HCT116 (cell line): ENCODE results near the gene PINK1. TPM values are rescaled to one million over a fixed set of nuclear protein-coding genes. Genes with fewer than 3 reads are reported as not detected.

Experiments
- ATAC-seq: fragments of 200-7000 bp; cut with Tn5 transposase; 2 replicates; pipeline ENCODE4 v1.9.1; 2020; ENCODE audit warnings: mild to moderate bottlenecking, moderate library complexity
- BruUV-seq: library from RNA; stranded (reverse); fragments of 400-500 nt; replicated peaks from 2 replicates; lab custom pipeline; 2021; lab: Mats Ljungman, UMichigan
- CTCF ChIA-PET: fragments of 300-600 bp; sonication (Branson Sonifier 250); formaldehyde crosslinking; loops from one replicate; lab custom pipeline; 2021; ENCODE audit warnings: antibody characterized with exemption; lab: Charles Lee
- POLR2A ChIA-PET: fragments of 300-600, 350-600 bp; sonication (Branson Sonifier 250); formaldehyde crosslinking; loops from one replicate; lab custom pipeline; 2021; ENCODE audit warnings: antibody characterized with exemption; lab: Charles Lee
- RAD21 ChIA-PET, 2 experiments: fragments of 300-600 bp; sonication (Branson Sonifier 250); formaldehyde crosslinking; loops; one replicate each; lab custom pipeline; 2023; ENCODE audit warnings: low total read pairs in 2 of 2; ENCODE audit not compliant: uncharacterized antibody in 2 of 2, unreplicated experiment in 2 of 2, low non-redundant PET in 1 of 2; lab: Charles Lee
- DNase-seq: peaks from one replicate; pipeline ENCODE4 v3.0.0-alpha.2; 2010; ENCODE audit warnings: low read depth, low spot score
- H2AFZ ChIP-seq: fragments of 200-600 bp; shearing (Covaris generic), sonication (generic); 2 replicates; pipeline ENCODE4 v1.6.1; 2017; ENCODE audit warnings: low read depth, mixed run types, mixed read lengths, antibody characterized with exemption, low read length; ENCODE audit not compliant: poor library complexity, severe bottlenecking
- H3K27ac ChIP-seq: 2 replicates; pipeline ENCODE4 v1.5.1; 2012; ENCODE audit warnings: low read depth, low read length
- H3K27me3 ChIP-seq: fragments of 200-600 bp; sonication (generic); 2 replicates; pipeline ENCODE4 v1.6.1; 2016; ENCODE audit warnings: mixed run types, low read length, mixed read lengths; ENCODE audit not compliant: insufficient read depth
- H3K36me3 ChIP-seq, 2 experiments: fragments of 200-500 bp in 1 of 2; fragments of 200-600 bp in 1 of 2; sonication (Bioruptor generic) in 1 of 2; sonication (generic) in 1 of 2; 2 replicates each; pipeline versions ENCODE4 v1.5.1 to v1.6.1; 2014 to 2016; ENCODE audit warnings: low read length in 2 of 2, inconsistent platforms in 1 of 2, mixed read lengths in 1 of 2, mixed run types in 1 of 2; ENCODE audit not compliant: insufficient read depth in 2 of 2, control insufficient read depth in 1 of 2
- H3K4me1 ChIP-seq, 2 experiments: fragments of 200-600 bp in 1 of 2; sonication (generic) in 1 of 2; 2 replicates each; pipeline versions ENCODE4 v1.5.1 to v1.6.1; 2012 to 2017; ENCODE audit warnings: low read length in 2 of 2, inconsistent platforms in 1 of 2, mild to moderate bottlenecking in 1 of 2, mixed read lengths in 1 of 2, mixed run types in 1 of 2, moderate library complexity in 1 of 2; ENCODE audit not compliant: insufficient read depth in 2 of 2, control insufficient read depth in 1 of 2
- H3K4me2 ChIP-seq: fragments of 200-600 bp; sonication (generic); 2 replicates; pipeline ENCODE4 v1.6.1; 2017; ENCODE audit warnings: mixed run types, low read length, mixed read lengths
- H3K4me3 ChIP-seq, 2 experiments: fragments of 200-600 bp in 1 of 2; sonication (generic) in 1 of 2; replicated peaks in 1 of 2; 2 replicates each; pipeline ENCODE4 v1.5.1; 2011 to 2016; ENCODE audit warnings: low read length in 2 of 2, control low read depth in 1 of 2, low read depth in 1 of 2, mild to moderate bottlenecking in 1 of 2, mixed read lengths in 1 of 2, mixed run types in 1 of 2
- H3K79me2 ChIP-seq: fragments of 200-600 bp; sonication (generic); 2 replicates; pipeline ENCODE4 v1.6.1; 2017; ENCODE audit warnings: mild to moderate bottlenecking, mixed run types, low read length, moderate library complexity, mixed read lengths; ENCODE audit not compliant: insufficient read depth
- H3K9ac ChIP-seq: fragments of 200-600 bp; sonication (generic); 2 replicates; pipeline ENCODE4 v1.6.1; 2016; ENCODE audit warnings: low read length, mixed read lengths
- H3K9me2 ChIP-seq: fragments of 200-600 bp; sonication (generic), shearing (Covaris generic); 2 replicates; pipeline ENCODE4 v1.6.1; 2017; ENCODE audit warnings: mixed run types, mild to moderate bottlenecking, moderate library complexity; ENCODE audit not compliant: insufficient read depth
- H3K9me3 ChIP-seq, 2 experiments: fragments of 200-500 bp in 1 of 2; fragments of 200-600 bp in 1 of 2; sonication (Bioruptor generic) in 1 of 2; sonication (generic) in 1 of 2; 2 replicates each; pipeline ENCODE4 v1.6.1; 2014 to 2017; ENCODE audit warnings: low read length in 2 of 2, mixed read lengths in 2 of 2, inconsistent platforms in 1 of 2, low read depth in 1 of 2, mild to moderate bottlenecking in 1 of 2, mixed run types in 1 of 2, moderate library complexity in 1 of 2; ENCODE audit not compliant: control insufficient read depth in 1 of 2, insufficient read depth in 1 of 2
- H4K20me1 ChIP-seq: fragments of 200-600 bp; sonication (generic), shearing (Covaris generic); 2 replicates; pipeline ENCODE4 v1.6.1; 2017; ENCODE audit warnings: mixed run types, mild to moderate bottlenecking, moderate library complexity; ENCODE audit not compliant: insufficient read depth
- ATF3 ChIP-seq: IDR thresholded peaks from 2 replicates; pipeline ENCODE4 v1.6.1; 2012
- CBX3 ChIP-seq: IDR thresholded peaks from 2 replicates; pipeline ENCODE4 v1.6.1; 2012; ENCODE audit warnings: low read depth
- CEBPB ChIP-seq: IDR thresholded peaks from 2 replicates; pipeline ENCODE4 v1.6.1; 2012; ENCODE audit warnings: low read depth
- CTCF ChIP-seq, 3 experiments: fragments of 200-600 bp in 1 of 3; sonication (generic) in 1 of 3; IDR thresholded peaks in 2 of 3; conservative IDR thresholded peaks in 1 of 3; 2 replicates each; pipeline ENCODE4 v1.5.1; 2012 to 2017; ENCODE audit warnings: low read depth in 2 of 3, low read length in 2 of 3, antibody characterized with exemption in 1 of 3, borderline replicate concordance in 1 of 3, control low read depth in 1 of 3, mild to moderate bottlenecking in 1 of 3, mixed read lengths in 1 of 3, mixed run types in 1 of 3, moderate library complexity in 1 of 3; ENCODE audit not compliant: insufficient read depth in 1 of 3
- ELF1 ChIP-seq: IDR thresholded peaks from 2 replicates; pipeline ENCODE4 v1.6.1; 2012; ENCODE audit warnings: low read depth, borderline replicate concordance
- EZH2 ChIP-seq: fragments of 200-600 bp; sonication (generic); IDR thresholded peaks from 2 replicates; pipeline ENCODE4 v1.6.1; 2017; ENCODE audit warnings: antibody characterized with exemption, mixed run types
- EZH2phosphoT487 ChIP-seq: fragments of 200-600 bp; IDR thresholded peaks from 2 replicates; pipeline ENCODE4 v1.6.1; 2018; ENCODE audit warnings: antibody characterized with exemption, borderline replicate concordance
- FOSL1 ChIP-seq: IDR thresholded peaks from 2 replicates; pipeline ENCODE4 v1.6.1; 2012; ENCODE audit warnings: low read depth
- JUND ChIP-seq: IDR thresholded peaks from 2 replicates; pipeline ENCODE4 v1.6.1; 2012
- POLR2A ChIP-seq: IDR thresholded peaks from 2 replicates; pipeline ENCODE4 v1.7.0; 2011; ENCODE audit warnings: borderline replicate concordance; ENCODE audit not compliant: insufficient read depth, insufficient read length; ENCODE audit errors: extremely low read depth
- RAD21 ChIP-seq: IDR thresholded peaks from 2 replicates; pipeline ENCODE4 v1.6.1; 2012; ENCODE audit warnings: low read depth, mild to moderate bottlenecking
- REST ChIP-seq: IDR thresholded peaks from 2 replicates; pipeline ENCODE4 v1.6.1; 2012; ENCODE audit warnings: low read depth
- SIN3A ChIP-seq: IDR thresholded peaks from 2 replicates; pipeline ENCODE4 v1.6.1; 2012; ENCODE audit warnings: low read depth
- SP1 ChIP-seq: IDR thresholded peaks from 2 replicates; pipeline ENCODE4 v1.6.1; 2012; ENCODE audit warnings: low read depth
- TCF7L2 ChIP-seq: IDR thresholded peaks from 2 replicates; pipeline ENCODE4 v1.7.0; 2011; ENCODE audit warnings: borderline replicate concordance, inconsistent platforms; ENCODE audit not compliant: insufficient read depth, insufficient read length; ENCODE audit errors: extremely low read depth
- YY1 ChIP-seq: IDR thresholded peaks from 2 replicates; pipeline ENCODE4 v1.6.1; 2011; ENCODE audit warnings: low read length, low read depth, moderate library complexity, mild to moderate bottlenecking; ENCODE audit not compliant: insufficient replicate concordance; ENCODE audit errors: extremely low read depth
- ZFX ChIP-seq: fragments of 450-650 bp; IDR thresholded peaks from 2 replicates; pipeline ENCODE4 v1.6.1; 2017
- ZNF274 ChIP-seq: fragments of 200-500 bp; sonication (Bioruptor generic); IDR thresholded peaks from 2 replicates; pipeline ENCODE4 v1.6.1; 2014; ENCODE audit warnings: mild to moderate bottlenecking, low read depth, low read length, inconsistent platforms
- intact Hi-C: fragments of 100-400 bp; cut with micrococcal nuclease; formaldehyde crosslinking; loops from 2 replicates; pipeline ENCODE4 v1.10.0; 2022
- total RNA-seq: library from RNA; stranded (reverse); gene quantifications from one replicate; pipeline ENCODE4 v1.2.1, GENCODE V29; 2021; ENCODE audit not compliant: unreplicated experiment
- TF ChIP-seq, protein P1 (sequence below): IDR thresholded peaks from 2 replicates; pipeline ENCODE4 v1.6.1; 2011; ENCODE audit warnings: mild to moderate bottlenecking, low read length, moderate library complexity; ENCODE audit not compliant: insufficient replicate concordance; ENCODE audit errors: extremely low read depth

The PINK1 gene
- total RNA-seq, 1 experiment from 2014 or later: 29.4 TPM

GRCh38 chr1:20691872-20692271 lies 58.6 kb downstream of the PINK1 start:
- BruUV-seq: no TSS peak
- H3K9ac ChIP-seq: no peak overlapping the region
- no peak overlapping the region for H3K4me2 ChIP-seq
- no peaks in the 10 kb centered on the region for H3K27me3 ChIP-seq
- H3K27ac ChIP-seq: no peak overlapping the region
- peaks cover 0 to 15% of the 10 kb centered on the region in 2 experiments; a peak in 2 of 4 replicates for H3K4me1 ChIP-seq
- ChIA-PET RAD21 (no interaction called here), POLR2A (no interaction called here), CTCF (interaction anchor here (0.6 kb wide), 1 partner anchor 133 kb away, joined by 3 read pairs; no protein-coding TSS in a partner anchor)
- no peaks in the 10 kb centered on the region for H4K20me1 ChIP-seq
- H2AFZ ChIP-seq: no peak overlapping the region
- H3K79me2 ChIP-seq: no peaks in the 10 kb centered on the region
- ATAC-seq (no peak), DNase-seq (no peak)
- H3K9me2 ChIP-seq: no peaks in the 10 kb centered on the region
- no peaks in the 10 kb centered on the region for H3K9me3 ChIP-seq
- intact Hi-C loops: no loop called here
- H3K4me3 ChIP-seq: no peak overlapping the region
- no peaks in the 10 kb centered on the region for H3K36me3 ChIP-seq
- TF ChIP-seq JUND (no peak), RAD21 (no peak), SP1 (no peak), YY1 (no peak), ZFX (no peak), EZH2phosphoT487 (no peak), FOSL1 (no peak), TCF7L2 (no peak), CTCF (IDR thresholded peaks at IDR 0.05 in 2 of 3, conservative IDR thresholded peaks at IDR 0.05 in 1 of 3; ENCODE audit: borderline replicate concordance in 1 of 3, insufficient read depth in 1 of 3, low read depth in 2 of 3, low read length in 2 of 3) (no peak), CBX3 (no peak), ATF3 (no peak), EZH2 (no peak), CEBPB (no peak), SIN3A (no peak), ELF1 (no peak), ZNF274 (no peak), REST (no peak), POLR2A (no peak)
- TF ChIP-seq, protein P1, sequence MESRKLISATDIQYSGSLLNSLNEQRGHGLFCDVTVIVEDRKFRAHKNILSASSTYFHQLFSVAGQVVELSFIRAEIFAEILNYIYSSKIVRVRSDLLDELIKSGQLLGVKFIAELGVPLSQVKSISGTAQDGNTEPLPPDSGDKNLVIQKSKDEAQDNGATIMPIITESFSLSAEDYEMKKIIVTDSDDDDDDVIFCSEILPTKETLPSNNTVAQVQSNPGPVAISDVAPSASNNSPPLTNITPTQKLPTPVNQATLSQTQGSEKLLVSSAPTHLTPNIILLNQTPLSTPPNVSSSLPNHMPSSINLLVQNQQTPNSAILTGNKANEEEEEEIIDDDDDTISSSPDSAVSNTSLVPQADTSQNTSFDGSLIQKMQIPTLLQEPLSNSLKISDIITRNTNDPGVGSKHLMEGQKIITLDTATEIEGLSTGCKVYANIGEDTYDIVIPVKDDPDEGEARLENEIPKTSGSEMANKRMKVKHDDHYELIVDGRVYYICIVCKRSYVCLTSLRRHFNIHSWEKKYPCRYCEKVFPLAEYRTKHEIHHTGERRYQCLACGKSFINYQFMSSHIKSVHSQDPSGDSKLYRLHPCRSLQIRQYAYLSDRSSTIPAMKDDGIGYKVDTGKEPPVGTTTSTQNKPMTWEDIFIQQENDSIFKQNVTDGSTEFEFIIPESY: no peak
